Esophagus squamous epithelium (tissue), 5 donors: ENCODE measurements around the gene ACTRT2. TPM values are rescaled to one million over a fixed set of nuclear protein-coding genes. Genes with fewer than 3 reads are reported as not detected.

Experiments used
- DNase-seq: peaks from one replicate; lab custom pipeline; 2025; lab: John Stamatoyannopoulos, UW
- H3K27ac ChIP-seq, 4 donors: fragments of 200-600 bp; sonication (generic); one replicate each; pipeline ENCODE4 v1.5.1; 2016 to 2019; ENCODE audit warnings: mild to moderate bottlenecking in 1 of 4
- H3K27me3 ChIP-seq, 4 donors: fragments of 200-600 bp; sonication (generic); 1 replicate in 3 of 4; 2 replicates in 1 of 4; pipeline versions ENCODE4 v1.5.1 to v1.6.0; 2017 to 2021; ENCODE audit warnings: antibody characterized with exemption in 1 of 4
- H3K36me3 ChIP-seq, 3 donors: fragments of 200-600 bp; sonication (generic); one replicate each; pipeline ENCODE4 v1.5.1; 2016 to 2019
- H3K4me1 ChIP-seq, 3 donors: fragments of 200-600 bp; sonication (generic); one replicate each; pipeline ENCODE4 v1.5.1; 2017 to 2019
- H3K4me3 ChIP-seq, 4 donors: fragments of 200-600 bp; sonication (generic); 1 replicate in 3 of 4; 2 replicates in 1 of 4; pipeline ENCODE4 v1.5.1; 2016 to 2019; ENCODE audit warnings: mild to moderate bottlenecking in 2 of 4, moderate library complexity in 1 of 4
- H3K9me3 ChIP-seq, 3 donors: fragments of 200-600 bp; sonication (generic); one replicate each; pipeline ENCODE4 v1.5.1; 2016 to 2019
- POLR2A ChIP-seq, 4 donors: fragments of 450-650 bp; IDR thresholded peaks; one replicate each; pipeline ENCODE4 v1.6.1; 2017; ENCODE audit warnings: antibody characterized with exemption in 4 of 4, mild to moderate bottlenecking in 4 of 4, moderate library complexity in 3 of 4
- WGBS, 2 donors: methylation state at CpG; one replicate each; pipeline ENCODE4 v1.1.5; 2018; 5-methylcytosine and 5-hydroxymethylcytosine counted together
- intact Hi-C: fragments of 100-400 bp; cut with DNase I; formaldehyde crosslinking; loops from one replicate; pipeline ENCODE4 v1.15.0; 2022
- total RNA-seq, 4 donors: library from RNA; depleted of rRNA; stranded (reverse); fragments of >200 nt; gene quantifications; one replicate each; pipeline ENCODE4 v1.1.0, GENCODE V29; 2016
- TF ChIP-seq, protein P1 (sequence below), 6 experiments: fragments of 450-650 bp in 4 of 6; fragments of 200-600 bp in 2 of 6; sonication (generic) in 2 of 6; IDR thresholded peaks; one replicate each; pipeline ENCODE4 v1.5.1; 2016 to 2019; ENCODE audit warnings: antibody characterized with exemption in 6 of 6, mild to moderate bottlenecking in 4 of 6, moderate library complexity in 4 of 6
- donor health status: DM: yes; HTN: yes; CAD: no.

Gene ACTRT2
- total RNA-seq, 4 donors from 2014 or later: not detected

DNA sequence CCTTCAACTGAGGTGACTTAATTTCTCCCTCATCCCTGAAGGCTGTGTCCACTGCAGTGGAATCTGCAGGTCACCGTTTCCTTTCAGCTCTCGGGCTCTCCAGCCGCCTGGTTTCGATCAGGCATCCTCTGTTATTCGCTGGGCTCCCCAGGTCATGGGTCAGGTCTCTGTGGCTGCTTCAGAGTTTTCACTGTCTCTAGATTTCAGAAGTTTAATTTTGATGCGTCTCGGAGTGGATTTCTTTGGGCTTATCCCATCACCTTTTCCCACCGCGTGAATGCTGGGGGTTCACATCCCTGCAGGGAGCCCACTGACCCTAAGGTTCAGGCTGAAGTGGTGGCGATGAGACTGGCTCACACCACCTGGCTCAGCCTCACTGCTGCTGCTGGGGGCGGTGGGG lies 3.3 kb downstream of the ACTRT2 start:
- TF ChIP-seq, protein P1, sequence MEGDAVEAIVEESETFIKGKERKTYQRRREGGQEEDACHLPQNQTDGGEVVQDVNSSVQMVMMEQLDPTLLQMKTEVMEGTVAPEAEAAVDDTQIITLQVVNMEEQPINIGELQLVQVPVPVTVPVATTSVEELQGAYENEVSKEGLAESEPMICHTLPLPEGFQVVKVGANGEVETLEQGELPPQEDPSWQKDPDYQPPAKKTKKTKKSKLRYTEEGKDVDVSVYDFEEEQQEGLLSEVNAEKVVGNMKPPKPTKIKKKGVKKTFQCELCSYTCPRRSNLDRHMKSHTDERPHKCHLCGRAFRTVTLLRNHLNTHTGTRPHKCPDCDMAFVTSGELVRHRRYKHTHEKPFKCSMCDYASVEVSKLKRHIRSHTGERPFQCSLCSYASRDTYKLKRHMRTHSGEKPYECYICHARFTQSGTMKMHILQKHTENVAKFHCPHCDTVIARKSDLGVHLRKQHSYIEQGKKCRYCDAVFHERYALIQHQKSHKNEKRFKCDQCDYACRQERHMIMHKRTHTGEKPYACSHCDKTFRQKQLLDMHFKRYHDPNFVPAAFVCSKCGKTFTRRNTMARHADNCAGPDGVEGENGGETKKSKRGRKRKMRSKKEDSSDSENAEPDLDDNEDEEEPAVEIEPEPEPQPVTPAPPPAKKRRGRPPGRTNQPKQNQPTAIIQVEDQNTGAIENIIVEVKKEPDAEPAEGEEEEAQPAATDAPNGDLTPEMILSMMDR (IDR thresholded peaks at IDR 0.05): no peak
- TF ChIP-seq POLR2A (IDR thresholded peaks at IDR 0.05): no peak
- Histone ChIP-seq H3K27ac (no peak overlapping the region), H3K4me3 (no peak overlapping the region), H3K4me1 (no peaks in the 10 kb centered on the region), H3K36me3 (no peaks in the 10 kb centered on the region), H3K27me3 (peaks cover 0 to 61% (median 2%) of the 10 kb centered on the region in 4 donors), H3K9me3 (no peaks in the 10 kb centered on the region)
- DNase-seq: no peak
- intact Hi-C loops: no loop called here
- WGBS, 2 donors: 87 to 89% methylated on average over 5 to 7 of the region's 11 CpGs

DNA sequence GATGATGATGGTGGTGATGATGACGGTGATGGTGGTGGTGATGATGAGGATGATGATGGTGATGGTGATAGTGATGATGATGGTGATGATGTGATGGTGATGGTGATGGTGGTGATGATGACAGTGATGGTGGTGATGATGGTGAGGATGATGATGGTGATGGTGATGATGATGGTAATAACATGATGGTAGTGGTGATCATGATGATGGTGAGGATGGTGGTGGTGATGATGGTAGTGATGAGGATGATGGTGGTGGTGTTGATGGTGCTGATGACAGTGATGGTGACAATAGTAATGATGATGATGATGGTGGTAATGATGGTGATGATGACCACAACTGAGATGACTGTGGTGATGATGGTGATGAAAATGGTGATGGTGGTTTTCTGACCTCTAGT lies 4.9 kb downstream of the ACTRT2 start:
- no peak for TF ChIP-seq POLR2A (IDR thresholded peaks at IDR 0.05)
- TF ChIP-seq, protein P1 (IDR thresholded peaks at IDR 0.05): no peak
- 80 to 83% methylated on average over 1 of the region's 1 CpG for WGBS, 2 donors
- Histone ChIP-seq H3K9me3 (no peaks in the 10 kb centered on the region), H3K36me3 (no peaks in the 10 kb centered on the region), H3K27me3 (peaks cover 0 to 74% (median 2%) of the 10 kb centered on the region in 4 donors), H3K27ac (no peak overlapping the region), H3K4me3 (no peak overlapping the region), H3K4me1 (no peaks in the 10 kb centered on the region)
- intact Hi-C loops: no loop called here
- no peak for DNase-seq

DNA sequence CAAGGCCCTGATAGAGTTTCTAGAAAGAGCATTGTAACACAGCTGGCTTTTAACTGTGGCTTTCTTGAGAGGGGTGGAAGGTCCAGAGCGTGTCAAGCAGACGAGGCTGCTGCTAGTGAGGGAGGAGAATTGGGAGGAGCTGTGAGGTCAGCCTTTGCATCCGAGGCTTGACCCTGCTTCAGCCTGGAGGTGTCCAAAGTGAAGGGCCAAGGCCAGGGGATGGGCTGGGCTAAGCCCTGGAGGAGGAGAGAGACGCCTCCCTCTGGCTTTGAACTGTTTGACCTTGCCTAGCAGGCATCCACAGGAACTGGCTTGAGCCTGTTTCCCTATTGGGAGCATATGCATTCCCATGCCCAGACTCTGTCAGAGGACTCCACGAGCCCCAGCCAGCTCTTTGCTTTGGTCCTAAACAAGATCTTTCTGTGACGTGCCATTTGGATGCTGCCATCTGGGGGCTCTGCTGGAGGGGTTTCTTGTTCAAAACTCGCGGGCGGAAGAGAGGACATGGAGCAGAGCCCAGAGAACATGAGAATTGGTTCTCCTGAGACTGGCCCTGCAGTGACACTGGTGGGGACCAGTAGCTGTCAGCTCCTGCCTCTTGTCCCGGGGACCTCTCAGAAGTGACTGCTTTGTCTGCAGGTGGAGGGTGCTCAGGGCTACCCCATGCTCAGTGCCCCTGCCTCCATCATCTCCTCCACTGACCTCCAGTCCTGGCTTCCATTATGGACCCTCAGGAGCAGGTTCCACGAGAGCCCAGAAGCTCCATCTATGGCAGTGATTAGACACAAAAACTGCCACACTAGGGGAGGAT lies 5.5 kb downstream of the ACTRT2 start:
- no peak for TF ChIP-seq POLR2A (IDR thresholded peaks at IDR 0.05)
- TF ChIP-seq, protein P1 (IDR thresholded peaks at IDR 0.05): no peak
- WGBS, 2 donors: 58 to 60% methylated on average over 2 to 6 of the region's 11 CpGs
- intact Hi-C loops: no loop called here
- Histone ChIP-seq H3K9me3 (no peaks in the 10 kb centered on the region), H3K4me1 (no peaks in the 10 kb centered on the region), H3K27me3 (peaks cover 0 to 80% (median 2%) of the 10 kb centered on the region in 4 donors), H3K27ac (no peak overlapping the region), H3K4me3 (no peak overlapping the region), H3K36me3 (no peaks in the 10 kb centered on the region)
- DNase-seq: no peak

DNA sequence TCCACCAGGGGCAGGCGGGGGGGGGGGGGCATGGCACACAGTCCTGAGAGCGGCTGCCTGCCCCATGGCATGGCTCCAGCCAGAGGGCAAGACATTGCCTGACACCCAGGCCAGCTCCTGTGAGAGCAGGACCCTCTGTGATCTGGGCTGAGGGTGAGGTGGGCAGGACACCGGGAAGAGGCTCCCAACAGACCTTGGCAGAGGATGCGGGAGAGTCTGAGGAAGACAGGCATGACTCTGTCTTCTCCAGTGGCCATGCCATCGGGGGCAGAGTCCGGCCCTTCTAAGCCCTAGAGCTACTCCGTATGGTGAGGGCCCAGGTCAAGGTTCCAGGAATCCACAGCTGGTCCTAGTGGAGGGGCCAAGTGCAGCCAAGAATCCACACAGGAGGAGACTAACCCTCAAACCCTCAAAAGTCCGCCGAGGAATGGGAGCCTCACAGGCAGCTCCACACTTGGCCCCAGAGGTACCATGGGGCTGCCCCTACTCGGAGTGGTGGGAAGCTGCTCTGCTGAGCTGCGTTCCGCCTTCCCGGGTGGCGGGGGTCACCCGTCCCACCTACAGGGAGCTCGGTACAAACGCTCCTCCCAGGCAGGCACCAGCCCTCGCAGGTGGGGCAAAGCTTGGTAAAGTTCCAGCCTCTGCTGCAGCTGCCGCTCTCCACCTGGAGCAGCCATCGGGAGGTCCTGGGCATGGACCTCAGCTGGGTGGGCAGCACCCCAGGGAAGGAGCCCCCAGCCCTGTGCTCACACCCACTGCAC lies 6.5 kb downstream of the ACTRT2 start:
- no peak overlapping the region for H3K27ac ChIP-seq
- no peaks in the 10 kb centered on the region for H3K4me1 ChIP-seq
- TF ChIP-seq, protein P1 (IDR thresholded peaks at IDR 0.05): no peak
- H3K36me3 ChIP-seq: no peaks in the 10 kb centered on the region
- intact Hi-C loops: no loop called here
- WGBS, 2 donors: 100% methylated on average over 2 of the region's 20 CpGs; no CpG with 5 or more reads in 1 of the 2 donors
- no peak for DNase-seq
- H3K27me3 ChIP-seq: peaks cover 0 to 84% (median 2%) of the 10 kb centered on the region in 4 donors
- no peak overlapping the region for H3K4me3 ChIP-seq
- H3K9me3 ChIP-seq: no peaks in the 10 kb centered on the region
